Measurements from ENCODE around the gene RNF20. TPM values are rescaled to one million over a fixed set of nuclear protein-coding genes. Genes with fewer than 3 reads are reported as not detected.
A peak's percentile ranks its signal among the peaks of the same experiment; 100 is the strongest.

The RNF20 gene
- total RNA-seq (2021; ENCODE audit: unreplicated experiment) (37.6 TPM), Bru-seq, nascent RNA (percentile 78 among the genes with signal in this experiment), BruChase-seq, experiment 1, labeled RNA remaining after a 6-hour chase (percentile 88 among the genes with signal in this experiment), BruChase-seq, experiment 2, labeled RNA remaining after a 2-hour chase (percentile 77 among the genes with signal in this experiment)
- 24.9 and 25.5 TPM in 2 replicates for polyA plus RNA-seq (2012)
- long read RNA-seq, transcript RNF20-202 (20 exons, 3,940 nt), result major isoform, 33 of 77 reads
- long read RNA-seq, partial matches to known transcripts, result 34 of 77 reads
- long read RNA-seq, other reads (novel, unspliced or antisense), result 10 of 77 reads

GRCh38 chr9:101533334-101534204 is at the start of gene RNF20:
Gene RNF20, plus strand, starts transcription at chr9:101533853. Its CDS starts 1,571 bp downstream, at chr9:101535424.
- Histone ChIP-seq H3K4me3 (replicated peaks in 1 of 2; ENCODE audit: low read depth in 1 of 2, low read length in 2 of 2) (peak within 1 kb of the TSS; percentile 92 to 96), H3K4me2 (ENCODE audit: low read length) (peak within 1 kb of the TSS; percentile 90), H4K20me1 (ENCODE audit: insufficient read depth) (no peaks in the 10 kb centered on the region), H3K9me2 (ENCODE audit: insufficient read depth) (no peaks in the 10 kb centered on the region), H3K36me3 (ENCODE audit: control insufficient read depth in 1 of 2, insufficient read depth in 2 of 2, low read length in 2 of 2) (peaks cover 4 to 6% of the 10 kb centered on the region in 2 experiments; a peak in 2 of 4 replicates), H3K27ac (ENCODE audit: low read depth, low read length) (peak within 1 kb of the TSS; percentile 59), H3K4me1 (ENCODE audit: control insufficient read depth in 1 of 2, insufficient read depth in 2 of 2, low read length in 2 of 2) (peaks cover 0 to 14% of the 10 kb centered on the region in 2 experiments; a peak in 3 of 4 replicates), H2AFZ (ENCODE audit: low read depth, low read length, poor library complexity, severe bottlenecking) (peak within 1 kb of the TSS; percentile 96), H3K79me2 (ENCODE audit: insufficient read depth, low read length) (peaks cover 41% of the 10 kb centered on the region), H3K9me3 (ENCODE audit: control insufficient read depth in 1 of 2, insufficient read depth in 1 of 2, low read depth in 1 of 2, low read length in 2 of 2) (no peaks in the 10 kb centered on the region), H3K9ac (ENCODE audit: low read length) (peak within 1 kb of the TSS; percentile 89), H3K27me3 (ENCODE audit: insufficient read depth, low read length) (no peaks in the 10 kb centered on the region)
- ATAC-seq, result peak; percentile 93
- RAD21 ChIA-PET (ENCODE audit: low non-redundant PET in 1 of 2, low total read pairs in 2 of 2, uncharacterized antibody in 2 of 2, unreplicated experiment in 2 of 2), result interaction anchor here in 1 of 2 experiments (0.9 kb wide), 2 partner anchors 75 kb away, joined by 3 read pairs; no protein-coding TSS in a partner anchor
- intact Hi-C loops (cut with micrococcal nuclease), result loop anchor here (2.0 to 5.0 kb wide), 2 partner anchors 47 to 136 kb away; partner anchors contain the start of genes MRPL50 and ZNF189
- peak; percentile 98 for DNase-seq (ENCODE audit: low read depth, low spot score)
- POLR2A ChIA-PET, result interaction anchor here (1.3 kb wide), 1 partner anchor 72 kb away, joined by 5 read pairs; no protein-coding TSS in a partner anchor
- CTCF ChIA-PET, result interaction anchor here (0.8 to 5.2 kb wide), 6 partner anchors 47 to 222 kb away, joined by 3 to 52 read pairs (median 5); a partner anchor contains a TSS
- BruUV-seq (replicated peaks), result TSS peak; percentile 92
- TF ChIP-seq CEBPB (IDR thresholded peaks at IDR 0.05; ENCODE audit: low read depth) (no peak), TCF7L2 (IDR thresholded peaks at IDR 0.05; ENCODE audit: borderline replicate concordance, extremely low read depth, insufficient read depth, insufficient read length) (peak; percentile 83), ZFX (IDR thresholded peaks at IDR 0.05) (peak; percentile 77), REST (IDR thresholded peaks at IDR 0.05; ENCODE audit: low read depth) (no peak), ATF3 (IDR thresholded peaks at IDR 0.05) (no peak), YY1 (IDR thresholded peaks at IDR 0.05; ENCODE audit: extremely low read depth, insufficient replicate concordance, low read depth, low read length) (peak; percentile 27), EZH2 (IDR thresholded peaks at IDR 0.05) (no peak), SRF (IDR thresholded peaks at IDR 0.05; ENCODE audit: low read depth) (no peak), ZBTB33 (IDR thresholded peaks at IDR 0.05; ENCODE audit: extremely low read depth, insufficient replicate concordance, low read length) (no peak), EZH2phosphoT487 (IDR thresholded peaks at IDR 0.05; ENCODE audit: borderline replicate concordance) (no peak), CTCF (IDR thresholded peaks at IDR 0.05 in 2 of 3, conservative IDR thresholded peaks at IDR 0.05 in 1 of 3; ENCODE audit: borderline replicate concordance in 1 of 3, insufficient read depth in 1 of 3, low read depth in 2 of 3, low read length in 2 of 3) (no peak), SIN3A (IDR thresholded peaks at IDR 0.05; ENCODE audit: low read depth) (no peak), POLR2AphosphoS5 (IDR thresholded peaks at IDR 0.05; ENCODE audit: low read depth, low read length) (peak; percentile 88), RAD21 (IDR thresholded peaks at IDR 0.05; ENCODE audit: low read depth) (no peak)
